Fibroblast of lung (primary cell): ENCODE data around the gene PIK3CB. TPM values are rescaled to one million over a fixed set of nuclear protein-coding genes. Genes with fewer than 3 reads are reported as not detected.
"Not testable (repeated sequence)": the region's sequence is repeated elsewhere in the genome, so short reads cannot be mapped to it uniquely, and the experiment has no call there.

Source experiments
- DNase-seq, 2 donors: peaks; one replicate each; pipeline versions ENCODE4 v3.0.0 to v3.0.0-alpha.2; 2010; ENCODE audit warnings: low read depth in 2 of 2
- H2AFZ ChIP-seq: 2 replicates; pipeline ENCODE4 v1.5.1; 2012; ENCODE audit warnings: low read length, control low read depth, inconsistent platforms
- H3K27ac ChIP-seq: 2 replicates; pipeline ENCODE4 v1.5.1; 2011; ENCODE audit warnings: low read length, control low read depth; ENCODE audit not compliant: insufficient read depth
- H3K27me3 ChIP-seq: 2 replicates; pipeline ENCODE4 v1.5.1; 2011; ENCODE audit warnings: mild to moderate bottlenecking, low read length; ENCODE audit not compliant: control insufficient read depth, insufficient read depth
- H3K36me3 ChIP-seq: 2 replicates; pipeline ENCODE4 v1.5.1; 2011; ENCODE audit warnings: low read length; ENCODE audit not compliant: control insufficient read depth, insufficient read depth
- H3K4me1 ChIP-seq: 2 replicates; pipeline ENCODE4 v1.5.1; 2011; ENCODE audit warnings: low read length; ENCODE audit not compliant: control insufficient read depth, insufficient read depth; ENCODE audit errors: extremely low read depth
- H3K4me2 ChIP-seq: 2 replicates; pipeline ENCODE4 v1.5.1; 2011; ENCODE audit warnings: low read length, control low read depth; ENCODE audit not compliant: insufficient read depth; ENCODE audit errors: extremely low read depth
- H3K4me3 ChIP-seq, 4 experiments: fragments of 200-600 bp in 1 of 4; sonication (generic) in 1 of 4; replicated peaks in 1 of 4; 2 replicates each; pipeline ENCODE4 v1.5.1; 2011 to 2016; ENCODE audit warnings: low read length in 4 of 4, low read depth in 3 of 4, mild to moderate bottlenecking in 3 of 4, control low read depth in 2 of 4, inconsistent platforms in 1 of 4, mixed read lengths in 1 of 4; ENCODE audit not compliant: insufficient read depth in 1 of 4; ENCODE audit errors: control extremely low read depth in 1 of 4
- H3K79me2 ChIP-seq: 2 replicates; pipeline ENCODE4 v1.5.1; 2012; ENCODE audit warnings: mild to moderate bottlenecking, low read length, inconsistent platforms; ENCODE audit not compliant: control insufficient read depth, insufficient read depth
- H3K9ac ChIP-seq: 2 replicates; pipeline ENCODE4 v1.5.1; 2011; ENCODE audit warnings: mild to moderate bottlenecking, low read length, control low read depth; ENCODE audit not compliant: insufficient read depth
- H3K9me3 ChIP-seq: 2 replicates; pipeline ENCODE4 v1.5.1; 2012; ENCODE audit warnings: low read depth, low read length; ENCODE audit not compliant: control insufficient read depth, insufficient read depth
- H4K20me1 ChIP-seq: 2 replicates; pipeline ENCODE4 v1.5.1; 2011; ENCODE audit warnings: low read length; ENCODE audit not compliant: control insufficient read depth, insufficient read depth; ENCODE audit errors: extremely low read depth
- CTCF ChIP-seq, 2 donors: IDR thresholded peaks in 1 of 2; conservative IDR thresholded peaks in 1 of 2; 1 replicate in 1 of 2; 2 replicates in 1 of 2; pipeline ENCODE4 v1.5.1; 2011 to 2012; ENCODE audit warnings: low read length in 2 of 2, control low read depth in 1 of 2, inconsistent platforms in 1 of 2, low read depth in 1 of 2, mild to moderate bottlenecking in 1 of 2
- EZH2 ChIP-seq: IDR thresholded peaks from 2 replicates; pipeline ENCODE4 v1.5.1; 2012; ENCODE audit warnings: low read length, control low read depth, mild to moderate bottlenecking; ENCODE audit errors: missing control alignments
- polyA plus RNA-seq, 2 donors: library from polyadenylated mRNA; depleted of rRNA in 1 of 2; stranded (reverse) in 1 of 2; unstranded in 1 of 2; fragments of >200 nt; gene quantifications; 2 replicates each; pipeline ENCODE4 v1.2.1, GENCODE V29; 2011 to 2012; ENCODE audit warnings: missing spikeins in 1 of 2
- total RNA-seq: library from RNA; depleted of rRNA; stranded (reverse); fragments of >200 nt; gene quantifications from 2 replicates; pipeline ENCODE4 v1.2.1, GENCODE V29; 2014

PIK3CB gene
- total and polyA plus RNA-seq, 2 donors (not counting 1 experiment from before 2014, with no cell fraction given), result 12.4 to 17.0 TPM

GRCh38 chr3:138809500-138810256 lies 25.1 kb downstream of the PIK3CB start:
- Histone ChIP-seq H2AFZ (no peak overlapping the region), H3K79me2 (peaks cover 5% of the 10 kb centered on the region), H3K27ac (no peak overlapping the region), H3K36me3 (no peaks in the 10 kb centered on the region), H3K4me2 (no peak overlapping the region), H4K20me1 (no peaks in the 10 kb centered on the region), H3K27me3 (no peaks in the 10 kb centered on the region), H3K4me3 (no peak overlapping the region), H3K4me1 (no peaks in the 10 kb centered on the region), H3K9ac (no peak overlapping the region), H3K9me3 (no peaks in the 10 kb centered on the region)
- TF ChIP-seq EZH2, result no peak
- TF ChIP-seq CTCF (conservative IDR thresholded peaks at IDR 0.05 in 1 of 2, IDR thresholded peaks at IDR 0.05 in 1 of 2; ENCODE audit: low read depth in 1 of 2, low read length in 2 of 2), result no peak
- no peak for DNase-seq

GRCh38 chr3:138806376-138807080 lies 28.2 kb downstream of the PIK3CB start:
- TF ChIP-seq CTCF (conservative IDR thresholded peaks at IDR 0.05 in 1 of 2, IDR thresholded peaks at IDR 0.05 in 1 of 2; ENCODE audit: low read depth in 1 of 2, low read length in 2 of 2), result no peak
- no peak for TF ChIP-seq EZH2
- Histone ChIP-seq H2AFZ (no peak overlapping the region), H3K4me3 (no peak overlapping the region), H3K36me3 (no peaks in the 10 kb centered on the region), H3K79me2 (no peaks in the 10 kb centered on the region), H3K4me1 (no peaks in the 10 kb centered on the region), H3K9me3 (no peaks in the 10 kb centered on the region), H3K4me2 (no peak overlapping the region), H3K27ac (no peak overlapping the region), H4K20me1 (no peaks in the 10 kb centered on the region), H3K27me3 (no peaks in the 10 kb centered on the region), H3K9ac (no peak overlapping the region)
- no peak for DNase-seq

- no peak overlapping the region for H3K27ac ChIP-seq
- no peak for TF ChIP-seq CTCF (conservative IDR thresholded peaks at IDR 0.05 in 1 of 2, IDR thresholded peaks at IDR 0.05 in 1 of 2; ENCODE audit: low read depth in 1 of 2, low read length in 2 of 2)
- no peak overlapping the region for H2AFZ ChIP-seq
- H3K79me2 ChIP-seq, result no peaks in the 10 kb centered on the region
- H3K27me3 ChIP-seq, result no peaks in the 10 kb centered on the region
- H4K20me1 ChIP-seq, result no peaks in the 10 kb centered on the region
- H3K9ac ChIP-seq, result no peak overlapping the region
- H3K4me3 ChIP-seq, result no peak overlapping the region
- H3K36me3 ChIP-seq, result no peaks in the 10 kb centered on the region
- no peak for DNase-seq
- H3K9me3 ChIP-seq, result no peaks in the 10 kb centered on the region
- no peak overlapping the region for H3K4me2 ChIP-seq
- H3K4me1 ChIP-seq, result no peaks in the 10 kb centered on the region
These were observed 31.6 kb downstream of the PIK3CB start for GRCh38 chr3:138803006-138803653.

GRCh38 chr3:138802223-138802622 lies 32.5 kb downstream of the PIK3CB start:
- DNase-seq, H3K4me1 ChIP-seq, H2AFZ ChIP-seq, H3K9me3 ChIP-seq, H3K36me3 ChIP-seq, H3K4me3 ChIP-seq, H3K4me2 ChIP-seq, H3K27ac ChIP-seq, H4K20me1 ChIP-seq, H3K9ac ChIP-seq, H3K79me2 ChIP-seq, H3K27me3 ChIP-seq: not testable (repeated sequence)
